SKM-1 treated with dmso at 0.1 percent for 144 hours (cell line): ENCODE results near the gene SUGCT.
A peak's percentile ranks its signal among the peaks of the same experiment; 100 is the strongest.
"Not testable (repeated sequence)": the region's sequence is repeated elsewhere in the genome, so short reads cannot be mapped to it uniquely, and the experiment has no call there.

ENCODE experiments used
- DNase-seq: peaks from one replicate; lab custom pipeline; 2025; ENCODE audit not compliant: unreplicated experiment; lab: John Stamatoyannopoulos, UW

Gene SUGCT

GRCh38 chr7:40199076-40199802 is 64.4 kb downstream of the SUGCT start:
- no peak for DNase-seq

- DNase-seq = no peak
Measured at GRCh38 chr7:40200791-40201190, 66.0 kb downstream of the SUGCT start.

GRCh38 chr7:40202851-40203250 is 68.0 kb downstream of the SUGCT start:
- no peak for DNase-seq

GRCh38 chr7:40204581-40204980 is 69.8 kb downstream of the SUGCT start:
- DNase-seq = no peak

GRCh38 chr7:40205992-40206391 is 71.2 kb downstream of the SUGCT start:
- no peak for DNase-seq

- DNase-seq = no peak
Measured at GRCh38 chr7:40211276-40212003, 76.6 kb downstream of the SUGCT start.

- DNase-seq = no peak
Measured at GRCh38 chr7:40213291-40213690, 78.5 kb downstream of the SUGCT start.

GRCh38 chr7:40213856-40214255 is 79.1 kb downstream of the SUGCT start:
- DNase-seq = no peak

GRCh38 chr7:40218612-40219011 is 83.8 kb downstream of the SUGCT start:
- not testable (repeated sequence) for DNase-seq

- DNase-seq = no peak
Measured at GRCh38 chr7:40219917-40220316, 85.1 kb downstream of the SUGCT start.

GRCh38 chr7:40220421-40220911 is 85.7 kb downstream of the SUGCT start:
- DNase-seq = no peak

GRCh38 chr7:40221836-40222235 is 87.0 kb downstream of the SUGCT start:
- peak; percentile 41 for DNase-seq

- no peak for DNase-seq
Measured at GRCh38 chr7:40223451-40224127, 88.8 kb downstream of the SUGCT start.

GRCh38 chr7:40230101-40230500 is 95.3 kb downstream of the SUGCT start:
- no peak for DNase-seq

GRCh38 chr7:40231796-40232195 is 97.0 kb downstream of the SUGCT start:
- no peak for DNase-seq

- DNase-seq = peak; percentile 60
Measured at GRCh38 chr7:40232242-40232893, 97.6 kb downstream of the SUGCT start.

GRCh38 chr7:40234046-40234445 is 99.2 kb downstream of the SUGCT start:
- DNase-seq = no peak

- no peak for DNase-seq
Measured at GRCh38 chr7:40234666-40235065, 99.9 kb downstream of the SUGCT start.

- DNase-seq = no peak
Measured at GRCh38 chr7:40237731-40238130, 102.9 kb downstream of the SUGCT start.

- no peak for DNase-seq
Measured at GRCh38 chr7:40239755-40240303, 105.0 kb downstream of the SUGCT start.

- no peak for DNase-seq
Measured at GRCh38 chr7:40243076-40243475, 108.3 kb downstream of the SUGCT start.
